H9 (cell line): ENCODE results near the gene CEP97. TPM values are rescaled to one million over a fixed set of nuclear protein-coding genes. Genes with fewer than 3 reads are reported as not detected.

ENCODE experiments used
- DNase-seq: peaks from one replicate; pipeline ENCODE4 v3.0.0-alpha.2; 2017
- H2AFZ ChIP-seq: one replicate; pipeline ENCODE4 v1.6.1; 2013; ENCODE audit warnings: mild to moderate bottlenecking, low read length, control low read depth, moderate library complexity
- H2AK5ac ChIP-seq: 2 replicates; pipeline ENCODE4 v1.6.1; 2013; ENCODE audit warnings: low read length, control low read depth, mixed read lengths; ENCODE audit not compliant: insufficient read length
- H2BK120ac ChIP-seq: one replicate; pipeline ENCODE4 v1.6.1; 2013; ENCODE audit warnings: low read depth, mild to moderate bottlenecking, low read length, control low read depth, inconsistent platforms; ENCODE audit not compliant: poor library complexity, severe bottlenecking
- H2BK12ac ChIP-seq: 2 replicates; pipeline ENCODE4 v1.6.1; 2013; ENCODE audit warnings: low read length, control low read depth, mixed read lengths, low read depth; ENCODE audit not compliant: insufficient read length
- H2BK15ac ChIP-seq: 2 replicates; pipeline ENCODE4 v1.6.1; 2013; ENCODE audit warnings: low read depth, low read length, control low read depth
- H2BK20ac ChIP-seq: one replicate; pipeline ENCODE4 v1.6.1; 2013; ENCODE audit warnings: low read depth, mild to moderate bottlenecking, low read length, control low read depth, inconsistent platforms; ENCODE audit not compliant: poor library complexity, severe bottlenecking
- H2BK5ac ChIP-seq: 2 replicates; pipeline ENCODE4 v1.6.1; 2013; ENCODE audit warnings: low read length, control low read depth, mixed read lengths; ENCODE audit not compliant: insufficient read length
- H3K14ac ChIP-seq: 2 replicates; pipeline ENCODE4 v1.6.1; 2013; ENCODE audit warnings: low read length, control low read depth; ENCODE audit not compliant: insufficient read depth
- H3K18ac ChIP-seq: 2 replicates; pipeline ENCODE4 v1.6.1; 2013; ENCODE audit warnings: low read depth, mild to moderate bottlenecking, mixed read lengths, low read length, control low read depth; ENCODE audit not compliant: insufficient read length
- H3K23ac ChIP-seq: 2 replicates; pipeline ENCODE4 v1.6.1; 2013; ENCODE audit warnings: low read length, control low read depth, mixed read lengths, low read depth; ENCODE audit not compliant: insufficient read length
- H3K23me2 ChIP-seq: 2 replicates; pipeline ENCODE4 v1.6.1; 2013; ENCODE audit warnings: low read depth, mild to moderate bottlenecking, mixed read lengths, low read length, control low read depth; ENCODE audit not compliant: insufficient read length, poor library complexity, severe bottlenecking
- H3K27ac ChIP-seq: 2 replicates; pipeline ENCODE4 v1.5.1; 2013; ENCODE audit warnings: low read length, control low read depth, mixed read lengths, low read depth; ENCODE audit not compliant: insufficient read length
- H3K27me3 ChIP-seq: 2 replicates; pipeline ENCODE4 v1.6.1; 2013; ENCODE audit warnings: low read length, control low read depth, inconsistent platforms; ENCODE audit not compliant: insufficient read depth
- H3K4ac ChIP-seq: 2 replicates; pipeline ENCODE4 v1.6.1; 2013; ENCODE audit warnings: low read depth, mild to moderate bottlenecking, control low read depth, inconsistent platforms, low read length, moderate library complexity
- H3K4me1 ChIP-seq: 2 replicates; pipeline ENCODE4 v1.6.1; 2013; ENCODE audit warnings: low read length, control low read depth, inconsistent platforms; ENCODE audit not compliant: insufficient read depth
- H3K4me2 ChIP-seq: 2 replicates; pipeline ENCODE4 v1.6.1; 2013; ENCODE audit warnings: low read length, control low read depth, mixed read lengths; ENCODE audit not compliant: insufficient read length, insufficient read depth
- H3K56ac ChIP-seq: 2 replicates; pipeline ENCODE4 v1.6.1; 2013; ENCODE audit warnings: low read depth, mild to moderate bottlenecking, mixed read lengths, low read length, control low read depth; ENCODE audit not compliant: insufficient read length
- H3K79me1 ChIP-seq: 2 replicates; pipeline ENCODE4 v1.6.1; 2013; ENCODE audit warnings: low read depth, mild to moderate bottlenecking, moderate library complexity, low read length, control low read depth, inconsistent platforms; ENCODE audit not compliant: insufficient read depth, poor library complexity, severe bottlenecking
- H3K79me2 ChIP-seq: 2 replicates; pipeline ENCODE4 v1.6.1; 2013; ENCODE audit warnings: low read length, control low read depth, inconsistent platforms; ENCODE audit not compliant: insufficient read depth
- H3K9ac ChIP-seq: 2 replicates; pipeline ENCODE4 v1.6.1; 2013; ENCODE audit warnings: low read length, control low read depth, mixed read lengths; ENCODE audit not compliant: insufficient read length; ENCODE audit errors: extremely low read depth
- H3K9me3 ChIP-seq: one replicate; pipeline ENCODE4 v1.6.1; 2013; ENCODE audit warnings: low read depth, low read length, inconsistent platforms; ENCODE audit not compliant: control insufficient read depth
- H3T11ph ChIP-seq: one replicate; pipeline ENCODE4 v1.6.1; 2013; ENCODE audit warnings: mild to moderate bottlenecking, low read length, control low read depth, inconsistent platforms
- H4K20me1 ChIP-seq: one replicate; pipeline ENCODE4 v1.6.1; 2013; ENCODE audit not compliant: control insufficient read depth, insufficient read length, insufficient read depth
- H4K5ac ChIP-seq: 2 replicates; pipeline ENCODE4 v1.6.1; 2013; ENCODE audit warnings: low read depth, mild to moderate bottlenecking, mixed read lengths, low read length, control low read depth; ENCODE audit not compliant: insufficient read length
- H4K8ac ChIP-seq: replicated peaks from 2 replicates; pipeline ENCODE4 v1.6.1; 2013; ENCODE audit warnings: low read length, control low read depth, mixed read lengths, low read depth; ENCODE audit not compliant: insufficient read length
- H4K91ac ChIP-seq: 2 replicates; pipeline ENCODE4 v1.6.1; 2013; ENCODE audit warnings: low read depth, mild to moderate bottlenecking, moderate library complexity, mixed read lengths, low read length, control low read depth; ENCODE audit not compliant: insufficient read length
- H3K27ac Mint-ChIP-seq, 3 experiments: 2 replicates in 2 of 3; 3 replicates in 1 of 3; pipeline ENCODE4 v1.8.0; 2020 to 2021; ENCODE audit warnings: mixed read lengths in 3 of 3, mild to moderate bottlenecking in 1 of 3, moderate library complexity in 1 of 3
- H3K27me3 Mint-ChIP-seq: 2 replicates; pipeline ENCODE4 v1.8.0; 2021; ENCODE audit warnings: low read depth, mild to moderate bottlenecking, moderate library complexity, mixed read lengths
- H3K36me3 Mint-ChIP-seq, 3 experiments: 2 replicates in 2 of 3; 3 replicates in 1 of 3; pipeline ENCODE4 v1.8.0; 2020 to 2021; ENCODE audit warnings: low read depth in 3 of 3, mixed read lengths in 3 of 3; ENCODE audit not compliant: insufficient read depth in 1 of 3
- H3K4me1 Mint-ChIP-seq, 2 experiments: 2 replicates each; pipeline ENCODE4 v1.8.0; 2020; ENCODE audit warnings: mixed read lengths in 2 of 2
- H3K4me3 Mint-ChIP-seq, 2 experiments: 2 replicates in 1 of 2; 3 replicates in 1 of 2; pipeline ENCODE4 v1.8.0; 2020 to 2021; ENCODE audit warnings: mild to moderate bottlenecking in 2 of 2, mixed read lengths in 2 of 2, moderate library complexity in 1 of 2
- H3K9me3 Mint-ChIP-seq, 2 experiments: 2 replicates in 1 of 2; 3 replicates in 1 of 2; pipeline ENCODE4 v1.8.0; 2020; ENCODE audit warnings: mild to moderate bottlenecking in 2 of 2, mixed read lengths in 2 of 2, moderate library complexity in 1 of 2
- CTCF ChIP-seq: fragments of 200-600 bp; sonication (generic); conservative IDR thresholded peaks from 3 replicates; pipeline ENCODE4 v1.8.0; 2021; ENCODE audit warnings: antibody characterized with exemption, mild to moderate bottlenecking
- WGBS: extraction: QIAGEN DNeasy Blood & Tissue Kit; methylation state at CpG from one replicate; pipeline ENCODE4 v1.1.7; 2013; ENCODE audit warnings: missing lambda C conversion rate, low lambda C conversion rate, mixed read lengths; ENCODE audit not compliant: insufficient read length; ENCODE audit errors: extremely low coverage; 5-methylcytosine and 5-hydroxymethylcytosine counted together
- total RNA-seq: library from RNA; stranded (reverse); gene quantifications from 2 replicates; pipeline ENCODE4 v1.2.1, GENCODE V29; 2021

CEP97 gene
- total RNA-seq, 1 experiment from 2014 or later = 13.9 TPM

- Histone ChIP-seq H4K20me1 (no peaks in the 10 kb centered on the region), H3K23me2 (peaks cover 4% of the 10 kb centered on the region), H2BK5ac (no peak overlapping the region), H3T11ph (no peak overlapping the region), H3K9ac (no peak overlapping the region), H3K9me3 (no peaks in the 10 kb centered on the region), H3K27ac (no peak overlapping the region), H3K4me1 (no peaks in the 10 kb centered on the region), H2BK20ac (no peak overlapping the region), H2AFZ (no peak overlapping the region), H3K4me2 (no peak overlapping the region), H3K79me2 (no peaks in the 10 kb centered on the region), H2AK5ac (no peak overlapping the region), H3K18ac (no peak overlapping the region), H3K27me3 (no peaks in the 10 kb centered on the region), H4K91ac (no peak overlapping the region), H3K4ac (no peak overlapping the region), H4K8ac (no peak overlapping the region), H3K14ac (no peak overlapping the region), H3K56ac (no peak overlapping the region), H2BK120ac (no peak overlapping the region), H3K79me1 (peaks cover 3% of the 10 kb centered on the region), H2BK12ac (no peak overlapping the region), H2BK15ac (no peak overlapping the region), H4K5ac (no peak overlapping the region), H3K23ac (no peak overlapping the region)
- WGBS = no CpG with 5 or more reads among the region's 5 CpGs
- H3K27ac Mint-ChIP-seq = no peak overlapping the region
- H3K9me3 Mint-ChIP-seq = peaks cover under 1 to 4% of the 10 kb centered on the region in 2 experiments; a peak in 1 of 5 replicates
- no peak for DNase-seq
- H3K36me3 Mint-ChIP-seq = peaks cover 25 to 68% (median 61%) of the 10 kb centered on the region in 3 experiments
- no peaks in the 10 kb centered on the region for H3K27me3 Mint-ChIP-seq
- H3K4me1 Mint-ChIP-seq = peaks cover 4 to 9% of the 10 kb centered on the region in 2 experiments; a peak in 3 of 4 replicates
- H3K4me3 Mint-ChIP-seq = no peak overlapping the region
- no peak for TF ChIP-seq CTCF
These were observed 5.2 kb downstream of the CEP97 start for GRCh38 chr3:101729586-101729985.
